ENCODE results near the gene ZFYVE21.

Gene ZFYVE21

GRCh38 chr14:103719751-103720150 lies 4.1 kb downstream of the ZFYVE21 start:
- no peak overlapping the region for H3K4me3 ChIP-seq (ENCODE audit: low read depth, low read length)
- TF ChIP-seq CTCF (IDR thresholded peaks at IDR 0.05; ENCODE audit: low read depth, low read length, missing control alignments): no peak
- DNase-seq (ENCODE audit: low read depth): no peak

- TF ChIP-seq CTCF (IDR thresholded peaks at IDR 0.05; ENCODE audit: low read depth, low read length, missing control alignments): no peak
- DNase-seq (ENCODE audit: low read depth): no peak
Observed at GRCh38 chr14:103721334-103722120, 5.9 kb downstream of the ZFYVE21 start.

DNA sequence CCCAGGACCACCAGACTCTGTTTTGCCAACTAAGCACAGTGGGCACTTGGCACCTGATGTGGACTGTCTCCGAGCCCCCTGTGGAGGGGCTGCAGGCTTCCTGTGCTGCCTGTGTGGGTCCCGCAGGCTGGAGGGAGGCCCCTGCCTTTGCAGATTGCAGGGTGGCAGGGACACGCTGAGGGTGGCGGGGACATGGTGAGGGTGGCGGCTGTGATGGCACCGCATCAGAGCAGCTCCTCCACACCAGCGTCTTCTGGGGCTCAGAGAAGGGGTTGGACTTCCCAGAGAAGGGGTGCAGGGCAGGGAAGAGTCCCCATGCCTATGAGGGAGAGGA lies 8.1 kb downstream of the ZFYVE21 start:
- no peak for DNase-seq (ENCODE audit: low read depth)
- no peak overlapping the region for H3K4me3 ChIP-seq (ENCODE audit: low read depth, low read length)
- TF ChIP-seq CTCF (IDR thresholded peaks at IDR 0.05; ENCODE audit: low read depth, low read length, missing control alignments): no peak

More at GRCh38 chr14:103721334-103722120, 5.9 kb downstream of the ZFYVE21 start:
- no peak overlapping the region for H3K4me3 ChIP-seq (ENCODE audit: low read depth, low read length)

- H3K4me3 ChIP-seq (ENCODE audit: low read depth, low read length): no peak overlapping the region
- no peak for TF ChIP-seq CTCF (IDR thresholded peaks at IDR 0.05; ENCODE audit: low read depth, low read length, missing control alignments)
- no peak for DNase-seq (ENCODE audit: low read depth)
Observed at GRCh38 chr14:103724116-103724515, 8.5 kb downstream of the ZFYVE21 start.

- no peak for DNase-seq (ENCODE audit: low read depth)
- no peak for TF ChIP-seq CTCF (IDR thresholded peaks at IDR 0.05; ENCODE audit: low read depth, low read length, missing control alignments)
- no peak overlapping the region for H3K4me3 ChIP-seq (ENCODE audit: low read depth, low read length)
Observed at GRCh38 chr14:103725001-103725682, 9.5 kb downstream of the ZFYVE21 start.

DNA sequence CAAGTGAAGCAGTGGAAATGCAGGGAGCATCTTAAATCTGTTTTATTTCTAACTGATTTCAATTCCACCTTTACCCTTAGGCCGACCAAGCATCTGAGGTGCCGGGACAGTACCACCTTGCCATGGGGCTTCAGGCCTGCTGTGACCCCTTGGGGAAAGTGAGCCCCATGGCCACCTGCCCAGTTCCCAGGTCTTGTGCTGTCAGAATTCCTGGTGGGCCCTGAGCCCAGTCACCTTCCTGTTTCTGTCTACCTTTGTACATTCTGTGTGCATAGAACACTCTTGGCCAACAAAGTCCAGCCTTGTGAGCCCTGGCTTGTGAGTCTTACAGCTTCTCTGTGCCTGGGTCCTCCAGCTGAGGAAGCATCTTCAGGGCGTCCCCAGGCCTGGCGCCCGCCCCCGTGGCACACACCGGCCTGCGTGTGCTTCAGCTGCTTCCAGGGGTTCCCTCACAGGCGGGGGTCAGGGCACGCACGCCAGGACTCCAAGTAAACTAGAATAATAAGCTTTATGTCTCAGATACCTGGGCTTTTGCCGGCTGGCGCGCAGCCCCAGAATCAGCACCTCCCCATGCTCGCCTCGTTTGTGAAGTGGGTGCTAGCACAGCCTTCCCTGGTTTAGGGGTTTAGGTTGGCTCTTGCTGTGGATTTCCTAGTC lies 10.3 kb downstream of the ZFYVE21 start:
- H3K4me3 ChIP-seq (ENCODE audit: low read depth, low read length): no peak overlapping the region
- no peak for TF ChIP-seq CTCF (IDR thresholded peaks at IDR 0.05; ENCODE audit: low read depth, low read length, missing control alignments)
- DNase-seq (ENCODE audit: low read depth): no peak

All from GM12864 (cell line).